ENCODE data around the gene CREB3L2. TPM values are rescaled to one million over a fixed set of nuclear protein-coding genes. Genes with fewer than 3 reads are reported as not detected.

Gene CREB3L2
- total RNA-seq, 1 donor from 2014 or later: 8.4 TPM

DNA sequence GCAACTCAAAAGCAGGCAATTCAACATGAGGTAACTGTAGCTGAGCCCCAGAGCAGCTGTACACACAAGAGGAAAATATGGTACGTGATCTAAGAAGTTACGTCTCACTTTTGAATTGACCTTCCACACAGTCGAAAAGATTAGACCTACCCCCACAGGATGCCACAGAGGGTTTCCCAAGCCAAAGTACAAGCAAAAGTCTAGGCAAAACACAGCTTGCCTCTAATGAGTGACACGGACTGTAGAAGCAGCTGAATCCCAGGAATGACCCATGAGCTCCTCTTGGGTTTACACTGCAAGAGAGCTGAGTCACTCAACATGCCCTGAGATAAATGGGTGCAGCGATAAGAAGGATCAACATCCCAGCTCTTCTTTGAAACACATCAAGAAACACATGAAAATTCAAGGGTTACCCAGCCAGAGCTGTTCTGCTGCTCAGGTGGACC, 9.8 kb downstream of the CREB3L2 start:
- peak; percentile 75 for DNase-seq (ENCODE audit: low read depth)
- H3K27me3 ChIP-seq (ENCODE audit: control insufficient read depth, insufficient read depth, low read length): no peaks in the 10 kb centered on the region
- no peak for TF ChIP-seq CTCF (IDR thresholded peaks at IDR 0.05; ENCODE audit: insufficient read depth, low read length, severe bottlenecking)
- no peak overlapping the region for H3K4me3 ChIP-seq (ENCODE audit: low read depth, low read length)
- FAIRE-seq: no peak
- no peaks in the 10 kb centered on the region for H3K36me3 ChIP-seq (ENCODE audit: control insufficient read depth, insufficient read depth, low read length)

DNA sequence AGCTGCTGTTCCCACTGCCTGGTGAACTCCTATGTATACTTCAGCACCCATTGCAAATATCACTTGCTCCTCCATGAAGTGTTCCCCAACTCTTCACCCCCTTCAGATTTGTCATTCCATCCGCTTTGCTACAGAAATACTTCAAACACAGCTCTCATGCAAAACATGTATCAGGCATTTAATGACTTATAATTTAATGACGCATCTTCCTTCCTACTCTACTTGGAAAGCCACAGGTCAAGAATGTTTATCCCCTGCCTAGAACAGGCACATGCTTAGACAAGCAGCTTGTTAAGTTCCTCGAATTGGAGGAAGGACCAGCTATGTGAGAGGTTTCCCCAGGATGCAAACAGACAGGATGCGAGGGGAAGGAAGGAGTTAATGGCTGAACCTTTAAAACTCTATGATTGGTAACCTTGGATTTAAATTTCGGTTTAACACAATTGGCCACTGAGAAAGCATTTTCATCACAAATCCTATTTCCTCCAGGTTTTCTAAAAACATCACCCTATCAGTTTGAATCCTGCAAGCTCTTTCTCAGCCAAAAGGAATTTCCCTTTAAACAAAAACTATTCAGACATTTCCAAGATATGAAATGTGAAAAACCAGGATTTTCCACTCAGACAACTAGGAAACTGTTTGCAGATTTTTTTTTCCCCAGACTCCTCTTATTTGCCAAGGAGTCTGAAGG, 11.5 kb downstream of the CREB3L2 start:
- no peaks in the 10 kb centered on the region for H3K36me3 ChIP-seq (ENCODE audit: control insufficient read depth, insufficient read depth, low read length)
- peak; percentile 98 for DNase-seq (ENCODE audit: low read depth)
- FAIRE-seq: no peak
- no peaks in the 10 kb centered on the region for H3K27me3 ChIP-seq (ENCODE audit: control insufficient read depth, insufficient read depth, low read length)
- TF ChIP-seq CTCF (IDR thresholded peaks at IDR 0.05; ENCODE audit: insufficient read depth, low read length, severe bottlenecking): no peak
- H3K4me3 ChIP-seq (ENCODE audit: low read depth, low read length): no peak overlapping the region

- Histone ChIP-seq H3K4me3 (ENCODE audit: low read depth, low read length) (no peak overlapping the region), H3K36me3 (ENCODE audit: control insufficient read depth, insufficient read depth, low read length) (no peaks in the 10 kb centered on the region), H3K27me3 (ENCODE audit: control insufficient read depth, insufficient read depth, low read length) (no peaks in the 10 kb centered on the region)
- TF ChIP-seq CTCF (IDR thresholded peaks at IDR 0.05; ENCODE audit: insufficient read depth, low read length, severe bottlenecking): no peak
- FAIRE-seq: no peak
- no peak for DNase-seq (ENCODE audit: low read depth)
These were observed 12.3 kb downstream of the CREB3L2 start for GRCh38 chr7:137989590-137989989.

GRCh38 chr7:137989094-137989493, 12.8 kb downstream of the CREB3L2 start:
- no peak for DNase-seq (ENCODE audit: low read depth)
- H3K4me3 ChIP-seq (ENCODE audit: low read depth, low read length): no peak overlapping the region
- TF ChIP-seq CTCF (IDR thresholded peaks at IDR 0.05; ENCODE audit: insufficient read depth, low read length, severe bottlenecking): no peak
- H3K27me3 ChIP-seq (ENCODE audit: control insufficient read depth, insufficient read depth, low read length): no peaks in the 10 kb centered on the region
- FAIRE-seq: no peak
- H3K36me3 ChIP-seq (ENCODE audit: control insufficient read depth, insufficient read depth, low read length): no peaks in the 10 kb centered on the region

GRCh38 chr7:137987968-137988367, 13.9 kb downstream of the CREB3L2 start:
- H3K4me3 ChIP-seq (ENCODE audit: low read depth, low read length): no peak overlapping the region
- DNase-seq (ENCODE audit: low read depth) (no peak), FAIRE-seq (no peak)
- no peak for TF ChIP-seq CTCF (IDR thresholded peaks at IDR 0.05; ENCODE audit: insufficient read depth, low read length, severe bottlenecking)
- H3K36me3 ChIP-seq (ENCODE audit: control insufficient read depth, insufficient read depth, low read length): peaks cover 1% of the 10 kb centered on the region
- no peaks in the 10 kb centered on the region for H3K27me3 ChIP-seq (ENCODE audit: control insufficient read depth, insufficient read depth, low read length)

DNA sequence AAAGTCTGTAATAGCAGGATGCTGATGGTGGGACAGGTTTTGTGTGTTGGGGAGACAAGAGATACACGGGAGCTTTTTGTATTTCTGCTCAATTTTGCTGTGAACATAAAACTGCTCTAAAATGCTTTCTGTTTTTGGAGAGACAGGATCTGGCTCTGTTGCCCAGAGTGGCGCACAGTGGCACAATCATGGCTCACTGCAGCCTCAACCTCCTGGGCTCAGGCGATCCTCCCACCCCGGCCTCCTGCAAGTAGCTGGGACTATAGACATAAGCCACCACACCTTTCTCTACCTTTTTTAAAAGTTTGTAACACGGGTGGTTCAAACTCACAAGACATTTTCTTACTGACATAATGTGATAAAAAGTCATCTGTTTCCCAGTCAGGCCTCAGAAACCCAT, 14.3 kb downstream of the CREB3L2 start:
- DNase-seq (ENCODE audit: low read depth) (no peak), FAIRE-seq (no peak)
- H3K4me3 ChIP-seq (ENCODE audit: low read depth, low read length): no peak overlapping the region
- no peaks in the 10 kb centered on the region for H3K27me3 ChIP-seq (ENCODE audit: control insufficient read depth, insufficient read depth, low read length)
- H3K36me3 ChIP-seq (ENCODE audit: control insufficient read depth, insufficient read depth, low read length): peaks cover 1% of the 10 kb centered on the region
- no peak for TF ChIP-seq CTCF (IDR thresholded peaks at IDR 0.05; ENCODE audit: insufficient read depth, low read length, severe bottlenecking)

All from bronchial epithelial cell (primary cell).